KMS-11 (cell line): Measurements from ENCODE around the gene BAIAP2.

Source experiments
- H2AFZ ChIP-seq: fragments of 200-600 bp; sonication (generic); 2 replicates; pipeline ENCODE4 v1.6.1; 2016; ENCODE audit warnings: antibody characterized with exemption, mixed run types, low read depth
- H3K27ac ChIP-seq: fragments of 200-600 bp; sonication (generic); 2 replicates; pipeline ENCODE4 v1.6.1; 2016; ENCODE audit warnings: mild to moderate bottlenecking, mixed run types
- H3K27me3 ChIP-seq: fragments of 200-600 bp; sonication (generic); 2 replicates; pipeline ENCODE4 v1.6.1; 2017; ENCODE audit warnings: mild to moderate bottlenecking, low read depth, mixed run types, moderate library complexity; ENCODE audit not compliant: insufficient read depth
- H3K36me3 ChIP-seq: fragments of 200-600 bp; sonication (generic); 2 replicates; pipeline ENCODE4 v1.6.1; 2017; ENCODE audit warnings: mild to moderate bottlenecking, mixed run types; ENCODE audit not compliant: insufficient read depth
- H3K4me1 ChIP-seq: fragments of 200-600 bp; sonication (generic); 2 replicates; pipeline ENCODE4 v1.6.1; 2016; ENCODE audit warnings: mild to moderate bottlenecking, low read depth, mixed run types; ENCODE audit not compliant: poor library complexity, severe bottlenecking
- H3K4me2 ChIP-seq: fragments of 200-600 bp; sonication (generic); 2 replicates; pipeline ENCODE4 v1.7.0; 2016; ENCODE audit warnings: mild to moderate bottlenecking, mixed run types
- H3K4me3 ChIP-seq: fragments of 200-600 bp; sonication (generic); IDR thresholded peaks from 2 replicates; pipeline ENCODE4 v1.6.1; 2017; ENCODE audit warnings: low read depth, low read length, mixed read lengths; ENCODE audit not compliant: insufficient read depth
- H3K79me2 ChIP-seq: fragments of 200-600 bp; sonication (generic); 2 replicates; pipeline ENCODE4 v1.6.1; 2016; ENCODE audit warnings: low read depth, mixed run types; ENCODE audit not compliant: insufficient read depth
- H3K9ac ChIP-seq: fragments of 200-600 bp; sonication (generic); 2 replicates; pipeline ENCODE4 v1.6.1; 2016; ENCODE audit warnings: mild to moderate bottlenecking, mixed run types
- H4K20me1 ChIP-seq: fragments of 200-600 bp; sonication (generic); 2 replicates; pipeline ENCODE4 v1.6.1; 2016; ENCODE audit warnings: mild to moderate bottlenecking, mixed run types; ENCODE audit not compliant: insufficient read depth
- TF ChIP-seq, protein P1 (sequence below): fragments of 200-600 bp; sonication (generic); conservative IDR thresholded peaks from 2 replicates; pipeline ENCODE4 v1.6.1; 2017; ENCODE audit warnings: low read depth, mild to moderate bottlenecking, antibody characterized with exemption, low read length, moderate library complexity, mixed read lengths

BAIAP2 gene

DNA sequence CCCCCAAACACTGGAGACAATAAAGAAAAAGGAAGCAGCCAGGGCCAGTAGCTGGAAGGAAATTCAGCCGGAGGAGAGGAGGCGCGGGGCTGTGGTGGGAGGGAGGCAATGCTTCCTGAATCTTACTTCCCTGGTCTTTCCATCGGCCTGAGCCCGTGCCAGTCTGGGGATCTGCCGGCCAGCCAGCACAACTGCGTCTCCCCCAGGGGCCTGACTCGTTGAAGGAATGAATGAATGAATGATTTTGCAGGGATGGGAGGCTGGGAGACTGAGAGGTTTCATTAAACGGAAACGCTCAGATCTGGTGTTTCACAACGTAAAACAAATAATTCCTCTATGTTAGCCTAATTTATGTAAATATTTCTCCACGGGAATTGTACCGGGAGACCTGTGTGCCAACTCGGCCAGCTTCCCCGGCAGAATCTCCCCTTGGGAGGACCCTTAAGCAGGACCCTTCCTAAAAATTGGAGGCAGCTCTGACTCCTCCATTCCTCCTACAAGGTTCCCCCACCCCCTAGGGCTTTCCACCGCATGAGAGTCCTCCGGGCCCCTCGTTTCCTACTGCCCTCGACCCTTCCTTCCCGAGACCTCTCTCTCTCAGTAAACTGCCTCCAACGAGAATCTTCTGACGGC, 1.3 kb upstream of the BAIAP2 start:
- Histone ChIP-seq H3K79me2 (no peaks in the 10 kb centered on the region), H3K36me3 (no peaks in the 10 kb centered on the region), H3K9ac (no peak overlapping the region), H3K27ac (no peak overlapping the region), H3K27me3 (peaks cover 87% of the 10 kb centered on the region), H4K20me1 (no peaks in the 10 kb centered on the region), H3K4me3 (no peak overlapping the region), H2AFZ (peak overlapping the region; percentile 38; the same call in 1 of the 2 replicates), H3K4me2 (no peak overlapping the region; the same call in 1 of the 2 replicates), H3K4me1 (no peaks in the 10 kb centered on the region)
- TF ChIP-seq, protein P1, sequence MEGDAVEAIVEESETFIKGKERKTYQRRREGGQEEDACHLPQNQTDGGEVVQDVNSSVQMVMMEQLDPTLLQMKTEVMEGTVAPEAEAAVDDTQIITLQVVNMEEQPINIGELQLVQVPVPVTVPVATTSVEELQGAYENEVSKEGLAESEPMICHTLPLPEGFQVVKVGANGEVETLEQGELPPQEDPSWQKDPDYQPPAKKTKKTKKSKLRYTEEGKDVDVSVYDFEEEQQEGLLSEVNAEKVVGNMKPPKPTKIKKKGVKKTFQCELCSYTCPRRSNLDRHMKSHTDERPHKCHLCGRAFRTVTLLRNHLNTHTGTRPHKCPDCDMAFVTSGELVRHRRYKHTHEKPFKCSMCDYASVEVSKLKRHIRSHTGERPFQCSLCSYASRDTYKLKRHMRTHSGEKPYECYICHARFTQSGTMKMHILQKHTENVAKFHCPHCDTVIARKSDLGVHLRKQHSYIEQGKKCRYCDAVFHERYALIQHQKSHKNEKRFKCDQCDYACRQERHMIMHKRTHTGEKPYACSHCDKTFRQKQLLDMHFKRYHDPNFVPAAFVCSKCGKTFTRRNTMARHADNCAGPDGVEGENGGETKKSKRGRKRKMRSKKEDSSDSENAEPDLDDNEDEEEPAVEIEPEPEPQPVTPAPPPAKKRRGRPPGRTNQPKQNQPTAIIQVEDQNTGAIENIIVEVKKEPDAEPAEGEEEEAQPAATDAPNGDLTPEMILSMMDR = no peak

DNA sequence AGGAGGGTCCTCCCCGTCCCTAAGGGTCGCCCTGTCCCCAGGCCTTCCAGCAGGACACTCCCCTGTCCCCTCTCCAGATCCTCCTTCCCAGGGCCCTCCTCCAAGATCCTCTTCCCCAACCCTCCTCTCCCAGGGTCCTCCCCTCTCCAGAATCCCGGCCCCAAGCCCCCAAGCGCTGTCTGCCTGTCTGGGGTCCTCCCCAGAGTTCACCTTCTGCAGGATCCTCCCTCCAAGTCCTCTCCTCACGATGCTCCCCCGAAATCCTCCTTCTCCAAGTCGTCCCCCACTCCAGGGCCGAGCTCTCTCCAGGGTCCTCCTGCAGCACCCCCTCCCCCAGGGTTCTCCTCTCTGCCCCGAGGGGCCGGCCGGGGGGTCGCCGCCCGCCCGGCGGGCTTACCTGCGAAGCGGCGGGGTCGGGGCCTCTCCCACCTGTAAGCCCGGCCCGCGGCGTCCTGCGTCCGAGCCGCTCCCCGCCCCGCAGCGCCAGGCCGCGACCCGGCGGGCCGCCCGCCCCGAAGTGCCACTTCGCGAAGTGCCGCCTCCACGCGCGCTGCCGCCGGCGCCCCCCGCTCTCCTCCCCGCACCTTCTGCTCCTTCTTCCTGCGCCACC, 678 bp upstream of the BAIAP2 start:
- H3K9ac ChIP-seq = no peak overlapping the region
- no peak overlapping the region for H3K27ac ChIP-seq
- TF ChIP-seq, protein P1 = no peak
- no peaks in the 10 kb centered on the region for H4K20me1 ChIP-seq
- no peak overlapping the region for H3K4me3 ChIP-seq
- H2AFZ ChIP-seq = peak overlapping the region; percentile 38; the same call in 1 of the 2 replicates
- H3K36me3 ChIP-seq = no peaks in the 10 kb centered on the region
- H3K4me1 ChIP-seq = no peaks in the 10 kb centered on the region
- peak overlapping the region; percentile 48 for H3K4me2 ChIP-seq
- H3K79me2 ChIP-seq = no peaks in the 10 kb centered on the region
- H3K27me3 ChIP-seq = peaks cover 87% of the 10 kb centered on the region

DNA sequence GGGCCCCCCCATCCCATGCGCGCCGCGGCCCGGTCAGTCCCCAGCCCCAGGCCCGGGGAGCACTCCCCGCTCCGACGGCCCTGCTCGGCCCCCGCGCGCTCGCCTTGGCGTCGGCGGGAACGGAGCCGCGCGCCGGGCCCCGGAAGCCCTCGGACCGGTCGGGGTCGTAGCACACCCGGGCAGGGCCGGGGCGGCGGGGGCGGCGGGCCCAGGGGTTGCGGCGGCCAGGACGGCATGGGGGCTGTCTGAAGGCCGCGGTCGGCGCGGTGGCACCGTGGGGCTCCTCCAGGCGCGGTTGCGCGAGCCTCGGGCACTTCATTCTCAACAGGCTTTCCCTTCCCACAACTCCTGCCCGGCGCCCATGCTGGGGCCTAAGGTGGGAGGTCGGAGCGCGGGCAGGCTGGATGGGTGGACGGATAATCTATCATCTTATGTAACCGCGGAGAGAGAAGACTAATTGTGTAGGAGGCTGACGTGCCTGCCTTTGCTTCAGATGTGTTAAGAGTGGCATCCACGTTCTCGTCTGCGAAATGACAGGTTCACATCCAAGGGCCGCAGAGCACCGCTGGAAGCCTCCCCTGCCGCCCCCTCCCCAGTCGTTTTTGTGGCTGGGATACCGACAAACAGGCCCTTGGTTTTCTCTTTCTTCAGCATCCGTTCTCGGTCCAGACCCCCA, 708 bp downstream of the BAIAP2 start:
- no peak overlapping the region for H3K9ac ChIP-seq
- no peaks in the 10 kb centered on the region for H4K20me1 ChIP-seq
- TF ChIP-seq, protein P1 = no peak
- no peaks in the 10 kb centered on the region for H3K79me2 ChIP-seq
- no peaks in the 10 kb centered on the region for H3K36me3 ChIP-seq
- H2AFZ ChIP-seq = no peak overlapping the region
- no peak overlapping the region for H3K4me2 ChIP-seq
- peaks cover 87% of the 10 kb centered on the region for H3K27me3 ChIP-seq
- no peaks in the 10 kb centered on the region for H3K4me1 ChIP-seq
- no peak overlapping the region for H3K4me3 ChIP-seq
- H3K27ac ChIP-seq = no peak overlapping the region

DNA sequence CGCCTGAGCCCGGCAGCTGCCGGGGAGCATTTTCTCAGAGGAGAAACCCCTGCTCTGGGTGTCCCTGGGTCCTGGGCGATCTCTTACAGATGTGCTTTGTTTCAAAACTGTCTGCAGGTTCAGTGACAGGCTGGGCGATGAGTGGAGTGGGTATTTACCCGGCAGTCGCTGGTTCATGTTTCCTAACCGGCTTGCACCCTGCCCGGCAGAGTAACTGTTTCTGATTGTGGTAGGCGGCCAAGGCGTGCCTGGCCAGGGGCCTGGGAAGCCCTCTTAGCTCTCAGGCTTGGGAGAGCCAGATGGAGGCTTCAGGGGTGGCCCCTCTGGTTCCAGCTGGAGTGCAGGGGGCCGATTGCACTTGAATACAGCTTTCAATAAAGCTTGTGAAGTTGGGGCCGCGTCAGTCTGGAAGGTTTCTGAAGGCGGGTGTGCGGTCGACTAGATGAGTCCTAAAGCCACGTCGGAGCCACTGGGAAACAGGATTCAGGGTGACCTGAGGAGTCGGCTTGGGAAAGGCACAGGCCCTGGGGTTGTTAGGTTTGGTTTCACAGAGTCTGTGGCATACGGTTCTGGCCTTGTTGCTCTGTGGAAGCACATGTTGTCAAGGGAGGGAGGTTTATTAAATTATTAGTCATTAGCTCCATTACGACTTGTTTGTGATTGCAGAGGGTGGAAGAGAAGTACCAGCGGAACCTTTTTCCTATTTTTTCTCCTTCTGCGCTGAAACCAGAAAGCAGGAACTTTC, 1.4 kb downstream of the BAIAP2 start:
- Histone ChIP-seq H3K4me3 (no peak overlapping the region), H3K36me3 (no peaks in the 10 kb centered on the region), H3K9ac (no peak overlapping the region), H3K4me1 (no peaks in the 10 kb centered on the region), H3K79me2 (no peaks in the 10 kb centered on the region), H3K27ac (no peak overlapping the region), H2AFZ (no peak overlapping the region), H4K20me1 (no peaks in the 10 kb centered on the region), H3K4me2 (no peak overlapping the region), H3K27me3 (peaks cover 87% of the 10 kb centered on the region)
- TF ChIP-seq, protein P1 = no peak
